PC-3 (cell line): ENCODE data around the gene SETD1B. TPM values are rescaled to one million over a fixed set of nuclear protein-coding genes. Genes with fewer than 3 reads are reported as not detected.

Experiments used
- ATAC-seq: fragments of 200-7000 bp; cut with Tn5 transposase; 2 replicates; pipeline ENCODE4 v1.9.1; 2020; ENCODE audit warnings: mild to moderate bottlenecking, moderate library complexity
- BruUV-seq: library from RNA; stranded (reverse); fragments of 400-500 nt; replicated peaks from 2 replicates; lab custom pipeline; 2021; lab: Mats Ljungman, UMichigan
- CTCF ChIA-PET: fragments of 300-600 bp; sonication (Branson Sonifier 250); formaldehyde crosslinking; loops from one replicate; lab custom pipeline; 2022; ENCODE audit warnings: antibody characterized with exemption; lab: Charles Lee
- POLR2A ChIA-PET: fragments of 300-600 bp; sonication (Branson Sonifier 250); formaldehyde crosslinking; loops from one replicate; lab custom pipeline; 2022; ENCODE audit warnings: antibody characterized with exemption; ENCODE audit not compliant: unreplicated experiment; lab: Charles Lee
- DNase-seq: peaks from one replicate; pipeline ENCODE4 v3.0.0-alpha.2; 2015
- H2AFZ ChIP-seq: fragments of 300-600 bp; sonication (generic); 2 replicates; pipeline ENCODE4 v1.6.0; 2016; ENCODE audit warnings: antibody characterized with exemption, low read length
- H3F3A ChIP-seq: fragments of 300-600 bp; sonication (generic); one replicate; pipeline ENCODE4 v1.6.0; 2017; ENCODE audit warnings: antibody characterized with exemption, low read length, control low read depth, mild to moderate bottlenecking; ENCODE audit not compliant: unreplicated experiment
- H3K27ac ChIP-seq: fragments of 300-600 bp; sonication (generic); 2 replicates; pipeline ENCODE4 v1.5.1; 2016; ENCODE audit warnings: mild to moderate bottlenecking, low read length
- H3K27me3 ChIP-seq: fragments of 300-600 bp; sonication (generic); 2 replicates; pipeline ENCODE4 v1.6.1; 2016; ENCODE audit warnings: low read length, mixed read lengths
- H3K36me3 ChIP-seq: fragments of 300-600 bp; sonication (generic); 2 replicates; pipeline ENCODE4 v1.6.1; 2016; ENCODE audit warnings: low read depth, mixed run types, low read length, mixed read lengths
- H3K4me1 ChIP-seq: fragments of 300-600 bp; sonication (generic); 2 replicates; pipeline ENCODE4 v1.5.1; 2016; ENCODE audit warnings: low read length; ENCODE audit not compliant: insufficient read depth
- H3K4me2 ChIP-seq: fragments of 300-600 bp; sonication (generic); 2 replicates; pipeline ENCODE4 v1.6.0; 2016; ENCODE audit warnings: low read length
- H3K4me3 ChIP-seq: fragments of 300-600 bp; sonication (generic); 2 replicates; pipeline ENCODE4 v1.5.1; 2016; ENCODE audit warnings: mild to moderate bottlenecking, low read length, mixed read lengths
- H3K79me2 ChIP-seq: fragments of 300-600 bp; sonication (generic); 2 replicates; pipeline ENCODE4 v1.6.1; 2017; ENCODE audit warnings: low read length, mixed read lengths
- H3K9ac ChIP-seq: fragments of 300-600 bp; sonication (generic); 2 replicates; pipeline ENCODE4 v1.6.0; 2016; ENCODE audit warnings: mild to moderate bottlenecking, low read length
- H3K9me2 ChIP-seq: fragments of 300-600 bp; sonication (generic); replicated peaks from 2 replicates; pipeline ENCODE4 v1.6.1; 2016; ENCODE audit warnings: mixed run types, low read length, mixed read lengths
- H3K9me3 ChIP-seq: fragments of 300-600 bp; sonication (generic); 2 replicates; pipeline ENCODE4 v1.6.1; 2016; ENCODE audit warnings: low read length, mixed read lengths
- H4K20me1 ChIP-seq: fragments of 300-600 bp; sonication (generic); 2 replicates; pipeline ENCODE4 v1.6.1; 2016; ENCODE audit warnings: low read length, mixed read lengths
- CTCF ChIP-seq: fragments of 300-600 bp; sonication (generic); conservative IDR thresholded peaks from 2 replicates; pipeline ENCODE4 v1.5.1; 2017; ENCODE audit warnings: antibody characterized with exemption, low read depth, mild to moderate bottlenecking, low read length
- EZH2 ChIP-seq: fragments of 300-600 bp; sonication (generic); IDR thresholded peaks from one replicate; pipeline ENCODE4 v1.6.1; 2017; ENCODE audit warnings: antibody characterized with exemption, mild to moderate bottlenecking, low read length; ENCODE audit not compliant: unreplicated experiment
- EZH2phosphoT487 ChIP-seq: fragments of 300-600 bp; sonication (generic); IDR thresholded peaks from 2 replicates; pipeline ENCODE4 v1.6.1; 2018; ENCODE audit warnings: mild to moderate bottlenecking, antibody characterized with exemption, low read length, borderline replicate concordance
- intact Hi-C: fragments of 100-400 bp; cut with micrococcal nuclease; formaldehyde crosslinking; loops from 2 replicates; pipeline ENCODE4 v1.9.0; 2023
- total RNA-seq: library from RNA; depleted of rRNA; stranded (reverse); fragments of >200 nt; gene quantifications from 2 replicates; pipeline ENCODE4 v1.2.3, GENCODE V29; 2014

Gene SETD1B
- total RNA-seq, 1 experiment from 2014 or later, result 7.5 TPM

- no peak overlapping the region for H3K9ac ChIP-seq
- no peak overlapping the region for H2AFZ ChIP-seq
- no peak overlapping the region for H3K4me2 ChIP-seq
- no peaks in the 10 kb centered on the region for H3K79me2 ChIP-seq
- DNase-seq, result peak; percentile 36
- no peaks in the 10 kb centered on the region for H4K20me1 ChIP-seq
- ATAC-seq, result peak; percentile 33
- H3K4me1 ChIP-seq, result peaks cover 2% of the 10 kb centered on the region; the same call in 1 of the 2 replicates
- no peaks in the 10 kb centered on the region for H3K27me3 ChIP-seq
- no peak overlapping the region for H3K4me3 ChIP-seq
- BruUV-seq, result no TSS peak
- POLR2A ChIA-PET, result interaction anchor here (0.5 kb wide), 2 partner anchors 39 to 88 kb away, joined by 3 read pairs; no protein-coding TSS in a partner anchor
- TF ChIP-seq EZH2 (no peak), EZH2phosphoT487 (no peak), CTCF (no peak)
- intact Hi-C loops, result no loop called here
- no peak overlapping the region for H3K27ac ChIP-seq
- CTCF ChIA-PET, result interaction anchor here (0.6 kb wide), 1 partner anchor 394 kb away, joined by 3 read pairs; no protein-coding TSS in a partner anchor
- H3K9me3 ChIP-seq, result no peaks in the 10 kb centered on the region
- no peaks in the 10 kb centered on the region for H3K9me2 ChIP-seq
- no peaks in the 10 kb centered on the region for H3K36me3 ChIP-seq
- H3F3A ChIP-seq, result no peaks in the 10 kb centered on the region
Measured at GRCh38 chr12:121872546-121873215, 68.9 kb downstream of the SETD1B start.

- BruUV-seq, result no TSS peak
- H3K4me1 ChIP-seq, result peaks cover 6% of the 10 kb centered on the region; the same call in 1 of the 2 replicates
- no peak overlapping the region for H3K9ac ChIP-seq
- H3K36me3 ChIP-seq, result no peaks in the 10 kb centered on the region
- TF ChIP-seq EZH2phosphoT487 (no peak), CTCF (no peak), EZH2 (no peak)
- H3K9me2 ChIP-seq, result no peaks in the 10 kb centered on the region
- CTCF ChIA-PET, result interaction anchor here (0.6 kb wide), 1 partner anchor 395 kb away, joined by 3 read pairs; no protein-coding TSS in a partner anchor
- POLR2A ChIA-PET, result interaction anchor here (0.5 kb wide), 2 partner anchors 39 to 89 kb away, joined by 3 read pairs; no protein-coding TSS in a partner anchor
- no peak overlapping the region for H3K4me3 ChIP-seq
- H4K20me1 ChIP-seq, result no peaks in the 10 kb centered on the region
- no peaks in the 10 kb centered on the region for H3F3A ChIP-seq
- H3K27me3 ChIP-seq, result no peaks in the 10 kb centered on the region
- no peak overlapping the region for H3K27ac ChIP-seq
- intact Hi-C loops, result no loop called here
- no peak for ATAC-seq
- H3K4me2 ChIP-seq, result no peak overlapping the region
- H3K9me3 ChIP-seq, result no peaks in the 10 kb centered on the region
- no peak overlapping the region for H2AFZ ChIP-seq
- DNase-seq, result no peak
- H3K79me2 ChIP-seq, result no peaks in the 10 kb centered on the region
Measured at GRCh38 chr12:121873216-121873569, 69.4 kb downstream of the SETD1B start.

GRCh38 chr12:121874071-121874470 lies 70.3 kb downstream of the SETD1B start:
- ATAC-seq (no peak), DNase-seq (no peak)
- Histone ChIP-seq H3K9me2 (no peaks in the 10 kb centered on the region), H3K9ac (no peak overlapping the region), H3K4me1 (peaks cover 6% of the 10 kb centered on the region; the same call in 1 of the 2 replicates), H3K36me3 (no peaks in the 10 kb centered on the region), H4K20me1 (no peaks in the 10 kb centered on the region), H3K9me3 (no peaks in the 10 kb centered on the region), H2AFZ (no peak overlapping the region), H3K79me2 (no peaks in the 10 kb centered on the region), H3K4me2 (no peak overlapping the region), H3F3A (no peaks in the 10 kb centered on the region), H3K27me3 (no peaks in the 10 kb centered on the region), H3K27ac (no peak overlapping the region), H3K4me3 (no peak overlapping the region)
- TF ChIP-seq CTCF (no peak), EZH2 (no peak), EZH2phosphoT487 (no peak)
- intact Hi-C loops, result no loop called here
- POLR2A ChIA-PET, result no interaction called here
- CTCF ChIA-PET, result no interaction called here
- no TSS peak for BruUV-seq
